T47D (cell line): Measurements from ENCODE around the gene IGF2BP3.
"Not testable (repeated sequence)": the region's sequence is repeated elsewhere in the genome, so short reads cannot be mapped to it uniquely, and the experiment has no call there.

ENCODE experiments used
- DNase-seq, 2 experiments: peaks; one replicate each; pipeline versions ENCODE4 v3.0.0 to v3.0.0-alpha.2; 2011 to 2012; ENCODE audit warnings: low read depth in 1 of 2, low spot score in 1 of 2
- JUND ChIP-seq: IDR thresholded peaks from 2 replicates; pipeline ENCODE4 v1.6.1; 2012; ENCODE audit warnings: low read depth
- in situ Hi-C: cut with HindIII; loops from 2 replicates; pipeline ENCODE4 v1.10.0; 2016; ENCODE audit warnings: low sequenced_read_pairs, low pct_unique_long_range_greater_than_20kb

The IGF2BP3 gene

GRCh38 chr7:23404546-23405239, 65.6 kb downstream of the IGF2BP3 start:
- no peak for TF ChIP-seq JUND
- DNase-seq, result no peak
- in situ Hi-C loops, result no loop called here

GRCh38 chr7:23403970-23404369, 66.3 kb downstream of the IGF2BP3 start:
- DNase-seq, result no peak
- in situ Hi-C loops, result no loop called here
- no peak for TF ChIP-seq JUND

GRCh38 chr7:23398090-23398489, 72.2 kb downstream of the IGF2BP3 start:
- DNase-seq, in situ Hi-C loops: not testable (repeated sequence)

GRCh38 chr7:23397241-23397640, 73.0 kb downstream of the IGF2BP3 start:
- DNase-seq, result no peak
- no peak for TF ChIP-seq JUND
- in situ Hi-C loops, result no loop called here

GRCh38 chr7:23396222-23397015, 73.9 kb downstream of the IGF2BP3 start:
- TF ChIP-seq JUND, result no peak
- DNase-seq, result no peak
- in situ Hi-C loops, result no loop called here

- in situ Hi-C loops, result no loop called here
- TF ChIP-seq JUND, result no peak
- DNase-seq, result peak in 1 of 2 experiments; percentile 22
Measured at GRCh38 chr7:23394488-23395171, 75.7 kb downstream of the IGF2BP3 start.

DNA sequence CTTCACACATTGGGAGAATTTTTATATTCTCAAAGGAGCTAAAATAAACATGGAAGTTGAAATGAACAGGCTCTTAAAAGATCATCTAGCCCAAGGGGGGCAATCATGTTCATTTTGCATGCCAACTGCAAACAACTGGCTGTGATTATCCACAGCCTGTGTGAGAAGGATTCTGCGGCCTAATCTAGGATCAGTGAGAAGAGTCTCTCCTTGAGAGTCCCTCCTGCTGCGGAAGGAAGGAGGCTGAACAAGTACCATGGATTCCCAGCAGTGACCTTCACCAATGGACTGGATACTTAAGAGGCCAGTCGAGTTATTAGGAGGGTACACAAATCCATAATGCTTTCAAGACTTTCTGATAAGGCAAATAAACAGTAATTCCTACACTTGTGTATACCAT, 76.7 kb downstream of the IGF2BP3 start:
- no peak for DNase-seq
- in situ Hi-C loops, result no loop called here
- TF ChIP-seq JUND, result no peak

- DNase-seq, result no peak
- in situ Hi-C loops, result no loop called here
- no peak for TF ChIP-seq JUND
Measured at GRCh38 chr7:23389701-23390100, 80.6 kb downstream of the IGF2BP3 start.

DNA sequence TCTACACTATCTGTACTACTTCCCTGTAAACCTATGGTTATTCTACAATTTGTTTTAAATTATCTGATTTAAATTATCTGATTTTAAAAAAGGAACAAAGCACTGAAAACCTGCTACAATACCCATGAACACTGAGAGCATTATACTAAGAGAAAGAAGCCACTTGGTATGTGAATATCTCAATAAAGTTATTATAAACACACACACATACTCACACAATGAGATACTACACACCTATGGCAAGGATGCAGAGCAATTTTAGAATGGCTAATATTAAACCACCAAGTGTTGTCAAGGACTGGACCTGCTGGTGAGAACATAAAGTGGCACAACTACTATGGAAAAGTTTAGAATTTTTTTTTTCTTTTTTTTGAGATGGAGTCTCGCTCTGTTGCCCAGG, 82.7 kb downstream of the IGF2BP3 start:
- in situ Hi-C loops, result no loop called here
- no peak for DNase-seq
- no peak for TF ChIP-seq JUND

- no peak for DNase-seq
- TF ChIP-seq JUND, result no peak
- in situ Hi-C loops, result no loop called here
Measured at GRCh38 chr7:23385140-23385539, 85.2 kb downstream of the IGF2BP3 start.

DNA sequence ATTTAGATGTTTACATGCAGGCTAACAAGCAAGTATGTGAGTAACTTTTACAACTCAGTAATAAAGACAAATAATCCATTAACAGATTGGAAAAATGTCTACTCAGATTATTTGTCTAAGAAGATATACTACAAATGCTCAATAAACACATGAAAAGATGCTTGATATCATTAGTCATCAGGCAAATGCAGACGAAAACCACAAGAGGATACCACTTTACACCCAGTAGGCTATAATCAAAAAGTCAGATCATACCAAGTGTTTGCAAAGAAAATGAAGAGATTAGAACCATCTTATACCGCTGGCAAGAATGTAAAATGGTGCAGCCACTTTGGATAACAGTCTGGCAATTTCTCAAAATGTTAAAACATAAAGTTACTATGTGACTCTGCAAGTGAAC, 87.1 kb downstream of the IGF2BP3 start:
- TF ChIP-seq JUND, result no peak
- in situ Hi-C loops, result no loop called here
- DNase-seq, result no peak

GRCh38 chr7:23380961-23381360, 89.3 kb downstream of the IGF2BP3 start:
- in situ Hi-C loops, result no loop called here
- no peak for TF ChIP-seq JUND
- DNase-seq, result no peak

DNA sequence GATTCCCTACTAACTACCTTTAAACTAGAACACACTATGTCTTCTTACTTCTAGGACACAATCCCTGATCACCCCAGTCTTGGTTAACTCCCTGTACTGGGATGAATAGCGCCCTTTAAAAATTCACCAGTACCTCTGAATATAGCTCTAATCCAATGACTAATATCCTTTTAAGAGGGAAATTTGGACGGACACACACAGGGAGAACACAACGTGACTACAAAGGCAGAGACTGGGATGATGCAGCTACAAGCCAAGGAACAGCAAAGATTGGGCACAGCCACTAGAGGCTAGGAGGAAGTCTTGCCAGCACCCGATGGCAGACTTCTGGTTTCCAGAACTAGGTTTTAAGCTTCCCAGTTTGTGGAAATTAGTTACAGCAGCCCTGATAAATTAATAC, 89.7 kb downstream of the IGF2BP3 start:
- DNase-seq, result no peak
- no peak for TF ChIP-seq JUND
- in situ Hi-C loops, result no loop called here
